Esophagus squamous epithelium (tissue), 4 donors: ENCODE measurements around the gene FNIP2.
"Not testable (repeated sequence)": the region's sequence is repeated elsewhere in the genome, so short reads cannot be mapped to it uniquely, and the experiment has no call there.

Experiments
- POLR2A ChIP-seq, 4 donors: fragments of 450-650 bp; IDR thresholded peaks; one replicate each; pipeline ENCODE4 v1.6.1; 2017; ENCODE audit warnings: antibody characterized with exemption in 4 of 4, mild to moderate bottlenecking in 4 of 4, moderate library complexity in 3 of 4
- TF ChIP-seq, protein P1 (sequence below), 6 experiments: fragments of 450-650 bp in 4 of 6; fragments of 200-600 bp in 2 of 6; sonication (generic) in 2 of 6; IDR thresholded peaks; one replicate each; pipeline ENCODE4 v1.5.1; 2016 to 2019; ENCODE audit warnings: antibody characterized with exemption in 6 of 6, mild to moderate bottlenecking in 4 of 6, moderate library complexity in 4 of 6

DNA sequence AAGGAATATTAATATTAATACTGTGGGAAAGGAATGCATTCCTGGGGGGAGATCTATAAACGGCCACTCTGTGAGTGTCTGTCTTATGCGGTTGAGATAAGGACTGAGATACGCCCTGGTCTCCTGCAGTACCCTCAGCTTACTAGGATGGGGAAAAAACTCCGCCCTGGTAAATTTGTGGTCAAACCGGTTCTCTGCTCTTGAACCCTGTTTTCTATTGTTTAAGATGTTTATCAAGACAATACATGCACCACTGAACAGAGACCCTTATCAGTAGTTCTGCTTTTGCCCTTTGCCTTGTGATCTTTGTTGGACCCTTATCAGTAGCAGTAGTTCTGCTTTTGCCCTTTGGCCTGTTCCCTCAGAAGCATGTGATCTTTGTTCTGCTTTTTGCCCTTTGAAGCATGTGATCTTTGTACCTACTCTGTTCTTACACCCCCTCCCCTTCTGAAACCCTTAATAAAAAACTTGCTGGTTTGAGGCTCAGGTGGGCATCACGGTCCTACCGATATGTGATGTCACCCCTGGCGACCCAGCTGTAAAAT lies 151.7 kb downstream of the FNIP2 start:
- TF ChIP-seq, protein P1, sequence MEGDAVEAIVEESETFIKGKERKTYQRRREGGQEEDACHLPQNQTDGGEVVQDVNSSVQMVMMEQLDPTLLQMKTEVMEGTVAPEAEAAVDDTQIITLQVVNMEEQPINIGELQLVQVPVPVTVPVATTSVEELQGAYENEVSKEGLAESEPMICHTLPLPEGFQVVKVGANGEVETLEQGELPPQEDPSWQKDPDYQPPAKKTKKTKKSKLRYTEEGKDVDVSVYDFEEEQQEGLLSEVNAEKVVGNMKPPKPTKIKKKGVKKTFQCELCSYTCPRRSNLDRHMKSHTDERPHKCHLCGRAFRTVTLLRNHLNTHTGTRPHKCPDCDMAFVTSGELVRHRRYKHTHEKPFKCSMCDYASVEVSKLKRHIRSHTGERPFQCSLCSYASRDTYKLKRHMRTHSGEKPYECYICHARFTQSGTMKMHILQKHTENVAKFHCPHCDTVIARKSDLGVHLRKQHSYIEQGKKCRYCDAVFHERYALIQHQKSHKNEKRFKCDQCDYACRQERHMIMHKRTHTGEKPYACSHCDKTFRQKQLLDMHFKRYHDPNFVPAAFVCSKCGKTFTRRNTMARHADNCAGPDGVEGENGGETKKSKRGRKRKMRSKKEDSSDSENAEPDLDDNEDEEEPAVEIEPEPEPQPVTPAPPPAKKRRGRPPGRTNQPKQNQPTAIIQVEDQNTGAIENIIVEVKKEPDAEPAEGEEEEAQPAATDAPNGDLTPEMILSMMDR (IDR thresholded peaks at IDR 0.05) = not testable (repeated sequence)
- TF ChIP-seq POLR2A (IDR thresholded peaks at IDR 0.05) = not testable (repeated sequence)
